Measurements from ENCODE around the gene MAGIX.

MAGIX gene

GRCh38 chrX:49184294-49185281, 22.0 kb downstream of the MAGIX start:
- DNase-seq, result peak; percentile 87

DNA sequence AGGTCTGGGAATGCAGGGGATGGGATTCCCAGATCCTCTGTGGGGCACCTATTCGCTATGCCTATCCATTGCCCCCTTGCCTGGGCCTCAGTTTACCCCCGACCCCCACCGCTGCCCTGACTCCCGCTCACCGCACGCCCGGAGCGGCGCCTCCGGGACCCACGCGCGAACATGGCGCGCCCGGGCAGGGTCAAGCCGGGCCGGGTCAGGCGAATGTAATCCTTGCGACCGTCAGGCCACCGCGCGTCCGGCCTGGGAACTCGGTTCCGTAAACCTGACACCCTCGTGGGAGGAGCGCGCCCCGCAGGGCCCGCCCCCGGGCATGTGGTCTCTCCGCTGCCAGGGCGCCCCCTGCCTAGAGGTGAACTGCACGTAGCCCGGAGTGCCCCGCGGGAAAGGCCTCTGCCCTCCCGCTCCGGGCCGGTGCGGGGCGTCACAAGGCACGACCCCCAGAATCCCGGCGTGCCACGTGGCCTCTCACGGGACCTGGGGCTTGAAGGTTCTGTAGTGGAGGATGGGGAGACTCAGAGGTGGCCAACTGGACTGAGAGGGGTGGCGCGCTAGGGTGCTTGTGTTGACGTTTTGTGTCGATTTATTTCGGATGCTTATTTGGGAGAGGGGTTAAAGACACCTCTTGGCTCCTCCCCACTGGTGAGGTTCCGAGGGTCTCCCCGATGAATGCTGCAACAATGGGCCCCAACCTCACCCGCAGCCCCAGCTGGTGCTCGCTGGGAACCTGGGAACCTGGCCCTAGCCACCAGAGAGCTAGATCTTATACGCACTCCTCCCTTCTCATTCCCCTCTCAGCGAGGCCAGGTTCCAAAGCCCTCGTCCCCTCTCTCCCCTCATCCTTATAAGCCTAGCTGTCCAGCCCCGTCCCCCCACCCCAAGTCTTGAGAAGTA, 23.8 kb downstream of the MAGIX start, which contains the start of gene PRICKLE3:
TSS of gene PRICKLE3 (minus strand) at position 249 of the 903 bp plus-strand sequence. CDS start at position 173, 76 bp downstream.
- peak; percentile 48 for DNase-seq

- DNase-seq, result no peak
Measured at GRCh38 chrX:49187028-49187394, 24.5 kb downstream of the MAGIX start.

DNA sequence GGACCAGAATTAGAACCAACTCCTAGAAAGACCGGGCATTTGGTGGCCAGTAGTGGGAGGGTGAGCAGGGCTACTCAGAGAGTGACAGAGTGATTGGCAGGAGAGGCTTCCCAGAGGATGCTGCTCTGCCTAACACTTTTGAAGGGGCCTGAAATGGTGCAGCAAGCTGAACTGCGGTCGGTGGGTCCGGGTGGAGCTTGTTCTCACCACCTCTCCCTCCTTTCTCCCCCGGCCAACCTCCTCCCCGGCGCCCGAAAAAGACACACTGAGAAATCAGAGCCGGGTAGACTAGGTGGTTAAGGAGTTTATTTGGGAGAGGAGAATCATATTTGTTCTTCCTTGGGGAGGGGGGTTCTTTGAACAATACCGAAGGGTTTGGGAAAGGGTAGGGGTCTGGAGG, 25.0 kb downstream of the MAGIX start:
- no peak for DNase-seq

- DNase-seq, result no peak
Measured at GRCh38 chrX:49188468-49189076, 26.0 kb downstream of the MAGIX start.

- DNase-seq, result no peak
Measured at GRCh38 chrX:49189606-49190005, 27.0 kb downstream of the MAGIX start.

DNA sequence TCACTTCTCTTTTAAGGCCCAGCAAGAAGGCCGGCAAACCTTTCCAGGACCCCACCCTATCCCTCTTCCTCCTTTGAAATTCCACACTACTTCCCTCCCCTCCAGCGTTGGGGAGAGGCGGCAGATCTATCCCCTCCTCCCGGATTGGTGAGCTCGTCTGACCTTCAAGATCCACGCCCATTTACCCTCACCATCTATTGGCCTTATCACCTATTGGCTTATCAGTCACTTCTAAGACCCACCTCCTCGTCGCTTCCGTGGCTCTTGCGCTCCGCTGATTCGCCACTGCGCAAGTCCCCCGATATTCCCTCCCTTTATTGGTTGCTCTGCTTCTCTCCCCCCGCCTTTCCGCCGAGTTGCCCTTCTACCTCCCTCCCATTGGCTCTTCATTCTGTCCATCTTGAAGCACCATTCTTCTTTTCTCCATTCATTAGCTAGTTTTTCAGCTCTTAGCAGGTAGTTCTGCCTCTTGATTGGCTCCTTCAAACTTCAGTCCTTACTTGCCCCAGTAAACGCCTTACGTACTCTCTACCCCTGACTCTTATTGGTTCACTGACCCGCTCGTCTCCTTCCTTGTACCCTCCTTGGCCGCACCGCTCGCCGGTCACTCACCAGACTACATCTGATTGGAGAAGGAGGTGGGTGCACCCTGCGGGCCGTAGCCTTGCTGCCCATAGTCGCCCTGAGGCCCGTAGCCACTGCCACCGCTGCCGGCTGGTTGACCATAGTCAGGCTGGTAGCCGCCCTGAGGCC, 28.4 kb downstream of the MAGIX start:
- peak; percentile 99 for DNase-seq

DNA sequence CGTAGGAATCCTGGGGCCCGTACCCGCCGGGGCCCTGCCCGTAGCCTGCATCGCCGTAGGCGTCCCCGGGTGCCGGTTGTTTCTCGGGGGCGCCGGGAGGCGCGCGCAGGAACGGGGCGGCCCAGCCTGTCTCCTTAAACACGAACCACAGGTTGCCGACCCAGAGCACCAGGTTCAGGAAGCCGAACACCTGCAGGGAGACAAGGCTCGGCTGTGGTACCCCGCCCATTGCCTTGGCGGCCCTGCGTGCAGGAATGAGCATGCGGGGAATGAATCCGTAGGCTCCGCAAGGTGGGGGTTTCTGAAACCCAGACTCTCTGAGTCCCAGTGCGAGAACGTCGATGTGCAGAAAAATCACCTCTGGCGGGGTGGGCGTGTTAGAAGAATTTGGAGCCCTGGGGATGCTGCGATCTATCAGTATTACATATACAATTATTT, 29.0 kb downstream of the MAGIX start:
- no peak for DNase-seq

GRCh38 chrX:49192722-49193328, 30.3 kb downstream of the MAGIX start:
- no peak for DNase-seq

DNA sequence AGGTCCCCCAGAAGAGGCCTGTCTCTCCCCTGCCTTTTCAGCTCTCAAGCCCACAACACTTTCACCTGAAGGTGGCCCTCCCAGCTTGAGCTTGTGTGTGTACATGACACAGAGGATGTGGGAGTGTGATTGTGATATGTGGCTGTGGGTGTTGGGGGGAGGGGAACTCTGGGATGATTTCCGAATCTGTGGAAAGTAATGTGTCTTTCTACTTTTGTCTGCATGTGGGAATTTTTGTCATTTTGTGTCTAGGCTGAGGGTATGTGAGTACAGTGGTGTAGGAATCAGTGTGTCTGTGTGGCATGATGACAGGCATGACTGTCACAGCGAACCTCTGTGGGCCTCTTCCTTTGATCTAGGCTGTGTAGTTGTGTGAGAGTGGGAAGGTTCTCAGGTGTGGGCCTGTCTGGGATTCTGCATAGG, 31.0 kb downstream of the MAGIX start:
- no peak for DNase-seq

DNA sequence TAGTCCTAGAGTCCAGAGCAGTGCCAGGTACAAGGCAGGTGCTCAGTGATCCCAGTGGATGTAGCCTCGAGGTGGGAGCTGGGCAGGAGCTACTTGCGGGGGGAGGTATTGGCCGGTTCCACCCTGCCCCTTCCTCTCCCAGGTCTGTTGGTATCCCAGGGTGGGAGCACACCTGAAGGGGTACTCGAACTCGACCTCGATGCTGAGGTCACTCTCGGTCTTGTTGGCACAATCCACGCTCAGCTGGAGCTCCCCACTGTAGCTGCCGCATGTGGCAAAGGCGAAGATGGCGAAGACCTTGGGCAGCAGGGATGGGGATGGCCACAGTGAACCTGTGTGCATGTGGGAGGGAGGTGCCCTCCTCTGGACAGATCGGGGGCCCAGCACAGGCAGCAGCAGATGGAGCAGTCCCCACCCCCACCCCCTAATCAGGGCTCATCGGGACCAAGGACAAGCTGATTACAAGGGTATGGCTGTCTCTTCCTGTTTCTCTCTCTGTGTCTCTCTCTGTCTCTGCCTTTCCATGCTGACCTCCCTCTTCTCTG, 35.1 kb downstream of the MAGIX start:
- DNase-seq, result no peak

- no peak for DNase-seq
Measured at GRCh38 chrX:49198540-49199314, 36.2 kb downstream of the MAGIX start.

DNA sequence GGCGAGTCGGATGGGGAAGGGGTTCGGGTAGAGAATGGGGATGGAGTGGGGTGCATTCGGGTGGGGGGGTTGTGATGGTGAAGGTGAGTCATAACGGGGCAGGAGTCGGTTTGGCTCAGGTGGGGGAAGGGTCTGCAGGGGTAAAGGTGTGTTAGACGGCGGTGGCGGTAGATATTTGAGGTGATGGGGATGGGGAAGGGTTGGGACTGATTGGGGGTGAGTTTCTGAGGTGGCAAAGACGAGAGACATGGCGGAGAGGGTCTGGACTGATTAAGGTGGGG, 36.7 kb downstream of the MAGIX start:
- DNase-seq, result no peak

DNA sequence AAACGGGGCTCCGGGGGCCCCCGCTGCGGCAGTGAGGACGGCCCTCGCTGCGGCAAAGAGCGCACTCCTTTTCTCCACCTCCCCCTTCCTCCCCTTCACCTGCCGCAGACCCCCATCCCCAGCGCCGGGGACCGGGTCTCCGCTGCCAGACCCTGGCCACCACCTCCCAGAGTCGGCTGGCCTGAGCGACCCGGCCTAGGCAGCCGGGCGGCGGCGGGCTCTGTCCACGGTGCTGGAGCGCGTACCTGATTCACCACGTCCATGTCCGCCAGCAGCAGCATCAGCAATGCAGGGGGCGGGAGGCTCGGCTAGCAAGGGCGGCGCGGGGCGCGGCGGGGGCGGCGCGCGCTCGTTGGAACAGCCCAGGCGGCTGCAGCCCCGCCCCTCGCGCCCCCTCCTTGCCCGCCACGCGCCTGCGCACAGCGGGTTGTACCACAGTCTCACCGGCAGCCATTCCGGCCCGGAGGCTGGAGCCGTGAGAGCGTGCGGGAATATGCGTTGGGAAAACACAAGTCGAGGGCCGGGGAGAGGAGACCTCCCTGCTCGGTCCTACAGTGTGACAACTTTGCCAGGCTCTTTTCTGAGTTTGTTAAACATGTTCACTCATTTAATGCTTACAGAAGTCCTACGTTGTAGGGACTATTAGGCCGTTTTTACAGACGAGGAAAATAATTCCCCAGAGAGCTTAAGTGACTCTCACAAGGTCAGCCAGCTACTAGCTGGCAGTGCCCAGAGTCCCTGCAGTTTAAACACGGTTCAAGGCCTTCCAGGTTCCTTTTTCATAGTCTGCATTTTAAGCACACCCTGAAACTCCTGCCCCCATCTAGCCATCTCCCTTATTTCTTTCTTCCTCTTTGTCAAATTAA, 37.6 kb downstream of the MAGIX start, which contains the start of gene SYP:
TSS of gene SYP (minus strand) at position 288 of the 866 bp plus-strand sequence. CDS start at position 281, 7 bp downstream.
- DNase-seq, result peak; percentile 86

- DNase-seq, result no peak
Measured at GRCh38 chrX:49202022-49202421, 39.5 kb downstream of the MAGIX start.

DNA sequence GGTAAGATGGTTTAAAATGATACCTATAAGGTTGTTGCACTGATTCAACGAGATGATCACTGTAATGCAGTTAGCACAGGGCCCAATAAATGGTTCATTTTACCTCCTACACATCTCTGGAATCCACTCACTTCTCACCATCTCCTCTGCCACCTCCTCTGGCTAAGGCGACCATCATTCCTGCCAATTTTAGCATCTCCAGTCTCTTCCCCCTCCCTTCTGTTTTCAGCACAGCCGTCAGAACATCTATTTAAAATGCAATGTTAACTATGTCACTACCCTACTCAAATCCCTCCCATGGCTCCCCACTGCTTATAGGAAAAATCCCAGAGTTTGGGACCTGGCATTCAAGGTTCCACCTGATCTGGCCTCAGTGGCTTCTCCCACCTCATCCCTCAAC, 41.0 kb downstream of the MAGIX start:
- no peak for DNase-seq

DNA sequence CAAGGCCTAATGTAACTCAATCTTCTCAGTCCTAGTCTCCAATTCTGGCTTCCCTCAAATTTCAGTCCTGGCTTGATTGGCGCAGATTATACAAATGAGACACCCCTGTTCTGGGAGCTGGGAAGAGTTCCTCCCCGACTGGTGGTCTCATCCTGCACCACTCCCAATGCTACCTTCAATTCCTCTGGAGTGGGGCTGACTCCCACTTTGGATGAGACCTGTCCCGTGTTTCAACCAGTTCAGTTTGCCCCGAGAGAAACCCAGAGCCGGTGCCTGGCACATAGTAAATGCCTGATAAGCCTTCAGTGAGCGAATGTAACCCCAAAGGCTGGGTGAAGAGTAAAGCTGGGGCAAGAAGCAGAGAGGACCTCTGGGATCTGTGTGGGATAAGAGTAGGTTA, 41.5 kb downstream of the MAGIX start:
- no peak for DNase-seq

DNA sequence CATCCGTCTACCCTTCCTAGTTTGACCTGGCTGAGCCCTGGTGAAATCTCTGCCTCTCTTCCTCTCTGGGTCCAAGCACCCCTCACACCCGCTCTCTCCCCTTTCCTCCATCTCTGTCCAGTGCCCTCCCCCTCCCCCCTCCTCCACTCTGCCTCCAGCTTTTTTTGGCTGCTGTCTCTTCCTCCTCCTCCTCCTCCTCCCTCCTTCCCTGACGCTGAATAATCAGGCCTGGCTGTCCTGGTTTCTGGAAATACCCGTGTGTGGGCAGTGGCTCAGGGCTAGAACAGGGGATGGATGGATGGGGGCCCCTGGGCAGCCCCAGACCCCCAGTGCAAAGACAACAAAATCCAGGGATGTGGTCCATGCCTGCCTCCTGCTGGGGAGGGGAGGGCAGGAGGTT, 42.2 kb downstream of the MAGIX start:
- DNase-seq, result no peak

DNA sequence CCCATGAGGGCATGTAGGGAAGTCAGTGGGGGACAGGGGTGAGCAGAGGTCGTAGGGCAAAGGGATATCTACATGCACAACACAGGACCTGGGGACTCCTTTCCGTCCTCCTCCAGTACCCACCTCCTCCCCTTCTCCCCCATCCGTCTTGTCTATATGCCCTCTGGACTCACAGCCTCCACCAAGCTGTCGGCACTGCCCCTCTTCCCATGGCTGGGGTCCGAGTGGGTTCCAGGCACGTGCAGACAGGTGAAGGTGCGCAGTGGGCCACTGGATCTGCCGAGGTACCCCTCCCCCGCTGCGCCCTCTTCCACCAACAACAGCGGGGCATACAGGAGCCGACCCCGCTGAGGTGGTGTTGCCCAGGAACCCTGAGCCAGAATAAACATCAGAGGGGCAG, 42.9 kb downstream of the MAGIX start:
- DNase-seq, result no peak

GRCh38 chrX:49206543-49206942, 44.0 kb downstream of the MAGIX start:
- DNase-seq, result no peak
